ENCODE measurements around the gene NR1D1. TPM values are rescaled to one million over a fixed set of nuclear protein-coding genes. Genes with fewer than 3 reads are reported as not detected.

NR1D1 gene
- total RNA-seq, 2 donors from 2014 or later = 3.0 to 4.4 TPM

DNA sequence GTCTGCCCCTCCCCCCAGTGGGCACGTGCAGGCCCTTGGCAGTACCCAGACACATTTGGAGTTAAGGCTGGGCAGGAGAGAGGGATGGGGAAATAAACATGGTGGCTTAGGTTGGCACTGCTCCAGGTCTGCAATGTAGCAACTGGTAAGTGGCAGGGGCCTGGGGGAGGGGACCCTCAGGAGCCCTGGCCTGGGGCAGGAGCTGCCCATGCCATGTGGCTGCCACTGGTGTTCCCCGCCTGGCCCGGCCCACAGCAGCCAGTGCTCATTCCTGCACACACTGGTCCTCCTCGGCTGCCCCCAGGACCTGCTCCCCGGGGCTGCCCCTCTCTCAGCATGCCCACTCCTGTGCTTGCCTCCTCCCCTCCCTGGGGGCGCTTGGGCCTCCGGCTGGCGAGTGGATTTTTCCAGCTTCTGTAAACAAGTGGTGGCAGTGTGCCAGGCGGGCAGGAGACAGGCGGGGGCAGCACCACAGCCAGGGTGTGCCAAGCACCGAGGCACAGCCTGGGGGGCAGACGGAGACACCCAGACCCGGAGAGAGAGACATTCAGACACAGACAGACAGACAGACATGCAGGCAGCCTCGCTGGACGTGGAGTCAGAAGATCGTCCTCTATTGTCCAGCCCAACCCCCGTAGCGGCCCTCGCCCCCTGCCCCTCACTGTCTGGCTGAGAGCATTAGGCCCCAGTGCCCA lies 28.2 kb downstream of the NR1D1 start:
- no peaks in the 10 kb centered on the region for H3K9me3 ChIP-seq (ENCODE audit: control insufficient read depth, low read length)
- no peaks in the 10 kb centered on the region for H3K27me3 ChIP-seq (ENCODE audit: control insufficient read depth, insufficient read depth, low read length, poor library complexity, severe bottlenecking)
- DNase-seq = peak; percentile 51
- TF ChIP-seq, protein P1, sequence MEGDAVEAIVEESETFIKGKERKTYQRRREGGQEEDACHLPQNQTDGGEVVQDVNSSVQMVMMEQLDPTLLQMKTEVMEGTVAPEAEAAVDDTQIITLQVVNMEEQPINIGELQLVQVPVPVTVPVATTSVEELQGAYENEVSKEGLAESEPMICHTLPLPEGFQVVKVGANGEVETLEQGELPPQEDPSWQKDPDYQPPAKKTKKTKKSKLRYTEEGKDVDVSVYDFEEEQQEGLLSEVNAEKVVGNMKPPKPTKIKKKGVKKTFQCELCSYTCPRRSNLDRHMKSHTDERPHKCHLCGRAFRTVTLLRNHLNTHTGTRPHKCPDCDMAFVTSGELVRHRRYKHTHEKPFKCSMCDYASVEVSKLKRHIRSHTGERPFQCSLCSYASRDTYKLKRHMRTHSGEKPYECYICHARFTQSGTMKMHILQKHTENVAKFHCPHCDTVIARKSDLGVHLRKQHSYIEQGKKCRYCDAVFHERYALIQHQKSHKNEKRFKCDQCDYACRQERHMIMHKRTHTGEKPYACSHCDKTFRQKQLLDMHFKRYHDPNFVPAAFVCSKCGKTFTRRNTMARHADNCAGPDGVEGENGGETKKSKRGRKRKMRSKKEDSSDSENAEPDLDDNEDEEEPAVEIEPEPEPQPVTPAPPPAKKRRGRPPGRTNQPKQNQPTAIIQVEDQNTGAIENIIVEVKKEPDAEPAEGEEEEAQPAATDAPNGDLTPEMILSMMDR (conservative IDR thresholded peaks at IDR 0.05) = no peak
- no peaks in the 10 kb centered on the region for H3K9me3 Mint-ChIP-seq
- 84 to 86% methylated on average over 5 to 19 of the region's 19 CpGs for WGBS, 2 experiments (ENCODE audit: insufficient coverage in 1 of 2, insufficient read length in 1 of 2)
- H3K27ac Mint-ChIP-seq = no peak overlapping the region
- no peak overlapping the region for H3K9ac ChIP-seq (ENCODE audit: extremely low read depth, low read length, poor library complexity, severe bottlenecking)
- H3K4me3 ChIP-seq (ENCODE audit: low read length) = no peak overlapping the region
- peaks cover 4% of the 10 kb centered on the region for H3K36me3 Mint-ChIP-seq (ENCODE audit: low read depth)
- peaks cover 70% of the 10 kb centered on the region for H3K4me1 Mint-ChIP-seq
- no peak overlapping the region for H3K4me3 Mint-ChIP-seq
- H3K27me3 Mint-ChIP-seq (ENCODE audit: insufficient read depth) = peaks cover 3% of the 10 kb centered on the region
- H3K4me1 ChIP-seq (ENCODE audit: control insufficient read depth, insufficient read depth, low read length) = peaks cover 50% of the 10 kb centered on the region
- no peak overlapping the region for H3K27ac ChIP-seq (ENCODE audit: low read depth, low read length)
- H3K36me3 ChIP-seq (ENCODE audit: control insufficient read depth, insufficient read depth, low read length) = no peaks in the 10 kb centered on the region

DNA sequence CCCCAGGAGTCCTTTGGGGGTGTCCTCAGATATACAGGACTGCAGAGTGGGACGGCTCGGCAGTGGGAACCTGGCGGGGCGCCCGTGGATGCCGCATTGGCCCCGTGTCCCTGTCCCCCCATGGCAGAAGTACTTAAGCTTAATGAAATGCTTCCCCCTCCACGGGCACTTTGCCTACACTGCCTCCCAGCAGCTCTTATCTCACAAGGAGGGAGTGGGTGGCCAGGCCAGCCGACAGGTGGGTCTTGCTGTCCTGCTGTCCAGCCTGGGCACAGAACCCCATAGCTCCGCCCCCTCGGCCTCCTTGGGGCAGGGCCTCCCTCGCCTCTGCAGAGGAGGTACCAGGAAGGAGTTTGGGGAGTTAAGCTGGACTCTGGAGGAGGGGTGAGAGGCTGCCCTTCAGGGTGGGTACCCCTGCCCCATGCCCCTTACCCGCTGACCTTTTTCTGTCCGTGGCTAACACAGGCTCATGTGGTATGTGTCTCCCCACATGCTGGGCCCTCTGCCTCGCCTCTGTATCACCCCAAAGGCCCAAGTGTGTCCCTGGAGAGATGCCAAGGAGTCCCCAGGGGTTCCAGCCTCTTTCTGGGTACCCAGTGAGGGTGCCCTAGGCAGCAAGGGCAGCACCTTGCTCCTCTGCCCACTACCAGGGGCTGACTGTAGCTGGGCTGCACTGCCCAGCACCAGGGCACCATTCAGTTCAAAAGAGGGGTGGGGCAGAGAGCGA lies 28.9 kb downstream of the NR1D1 start:
- H3K27me3 Mint-ChIP-seq (ENCODE audit: insufficient read depth) = peaks cover 3% of the 10 kb centered on the region
- Histone ChIP-seq H3K36me3 (ENCODE audit: control insufficient read depth, insufficient read depth, low read length) (no peaks in the 10 kb centered on the region), H3K27me3 (ENCODE audit: control insufficient read depth, insufficient read depth, low read length, poor library complexity, severe bottlenecking) (no peaks in the 10 kb centered on the region), H3K4me1 (ENCODE audit: control insufficient read depth, insufficient read depth, low read length) (peaks cover 43% of the 10 kb centered on the region), H3K9me3 (ENCODE audit: control insufficient read depth, low read length) (no peaks in the 10 kb centered on the region), H3K27ac (ENCODE audit: low read depth, low read length) (peak overlapping the region; percentile 68), H3K4me3 (ENCODE audit: low read length) (no peak overlapping the region), H3K9ac (ENCODE audit: extremely low read depth, low read length, poor library complexity, severe bottlenecking) (no peak overlapping the region)
- H3K36me3 Mint-ChIP-seq (ENCODE audit: low read depth) = peaks cover 3% of the 10 kb centered on the region
- DNase-seq = peak; percentile 76
- no peak overlapping the region for H3K27ac Mint-ChIP-seq
- WGBS, 2 experiments (ENCODE audit: insufficient coverage in 1 of 2, insufficient read length in 1 of 2) = 90 to 93% methylated on average over 11 to 16 of the region's 16 CpGs
- peaks cover 63% of the 10 kb centered on the region for H3K4me1 Mint-ChIP-seq
- TF ChIP-seq, protein P1 (conservative IDR thresholded peaks at IDR 0.05) = no peak
- no peaks in the 10 kb centered on the region for H3K9me3 Mint-ChIP-seq
- H3K4me3 Mint-ChIP-seq = no peak overlapping the region

DNA sequence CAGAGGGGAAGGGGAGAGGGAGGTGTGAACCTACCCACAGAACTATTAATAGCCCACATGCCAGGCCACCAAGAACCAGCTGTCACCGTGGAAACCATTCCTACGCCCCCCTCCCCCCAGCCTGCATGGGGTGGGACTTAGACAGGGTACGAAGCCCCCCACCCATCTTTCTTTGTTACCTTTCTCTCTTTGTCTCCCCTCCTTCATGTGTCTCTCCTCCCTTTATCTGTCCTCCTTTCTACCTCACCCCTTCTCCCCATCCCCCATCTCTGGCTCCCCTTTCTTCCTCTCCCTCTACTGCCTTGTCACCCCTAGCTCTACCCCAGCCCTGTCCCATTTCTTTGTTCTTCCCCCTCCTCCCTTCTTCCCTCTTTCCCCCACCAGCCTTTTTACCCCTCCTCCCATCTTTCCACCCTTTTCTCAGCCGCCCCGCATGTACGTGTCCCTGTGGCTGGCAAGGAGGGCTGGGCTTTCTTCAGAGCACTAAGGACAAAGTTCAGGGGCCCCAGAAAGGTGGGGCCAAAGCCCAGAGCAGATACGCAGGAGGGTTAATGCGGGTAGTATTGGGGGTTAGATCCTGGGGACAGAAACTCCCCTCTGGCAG lies 29.6 kb downstream of the NR1D1 start:
- Histone ChIP-seq H3K4me3 (ENCODE audit: low read length) (no peak overlapping the region), H3K36me3 (ENCODE audit: control insufficient read depth, insufficient read depth, low read length) (no peaks in the 10 kb centered on the region), H3K4me1 (ENCODE audit: control insufficient read depth, insufficient read depth, low read length) (peaks cover 40% of the 10 kb centered on the region), H3K9ac (ENCODE audit: extremely low read depth, low read length, poor library complexity, severe bottlenecking) (no peak overlapping the region), H3K27me3 (ENCODE audit: control insufficient read depth, insufficient read depth, low read length, poor library complexity, severe bottlenecking) (no peaks in the 10 kb centered on the region), H3K9me3 (ENCODE audit: control insufficient read depth, low read length) (no peaks in the 10 kb centered on the region), H3K27ac (ENCODE audit: low read depth, low read length) (peak overlapping the region; percentile 68)
- peak; percentile 50 for DNase-seq
- Mint-ChIP-seq H3K4me1 (peaks cover 57% of the 10 kb centered on the region), H3K27ac (no peak overlapping the region), H3K27me3 (ENCODE audit: insufficient read depth) (peaks cover 3% of the 10 kb centered on the region), H3K9me3 (no peaks in the 10 kb centered on the region), H3K36me3 (ENCODE audit: low read depth) (peaks cover 3% of the 10 kb centered on the region), H3K4me3 (no peak overlapping the region)
- TF ChIP-seq, protein P1 (conservative IDR thresholded peaks at IDR 0.05) = no peak
- 20 to 63% methylated on average over 2 to 8 of the region's 8 CpGs for WGBS, 2 experiments (ENCODE audit: insufficient coverage in 1 of 2, insufficient read length in 1 of 2)

Data from endodermal cell (in vitro differentiated cells).